ENCODE measurements around the gene MT3.

The MT3 gene

DNA sequence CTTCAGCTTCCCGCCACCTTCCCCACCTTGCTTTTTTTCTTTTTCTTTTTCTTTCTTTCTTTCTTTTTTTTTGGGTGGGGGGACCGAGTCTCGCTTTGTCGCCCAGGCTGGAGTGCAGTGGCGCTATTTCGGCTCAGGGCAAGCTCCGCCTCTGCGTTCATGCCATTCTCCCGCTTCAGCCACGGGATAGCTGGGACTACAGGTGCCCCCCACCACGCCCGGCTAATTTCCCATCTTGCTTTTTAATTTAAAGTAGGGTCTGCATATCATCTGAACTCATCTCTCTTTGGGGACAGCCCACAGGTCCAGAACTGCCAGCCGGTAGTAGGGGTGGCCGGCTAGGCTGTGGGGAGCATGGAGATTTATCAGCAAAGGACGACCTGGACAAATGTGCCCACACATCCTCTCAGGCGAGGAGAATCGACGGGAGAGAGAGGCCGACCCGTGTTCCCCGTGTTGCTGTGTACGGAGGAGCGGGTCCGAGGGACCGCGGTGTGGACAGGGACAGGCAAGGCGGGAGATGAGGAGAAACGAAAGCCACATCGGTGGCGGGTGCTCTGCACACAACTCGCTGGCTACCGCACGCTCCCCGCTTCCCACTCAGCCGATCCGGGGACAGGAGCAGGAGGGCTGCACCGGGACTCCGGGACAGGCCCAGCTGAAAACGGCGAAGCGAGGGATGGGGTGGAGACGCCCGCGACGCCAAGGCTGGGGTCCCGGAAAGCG, 45.5 kb downstream of the MT3 start:
- Histone ChIP-seq H3K27me3 (ENCODE audit: control insufficient read depth, low read length) (peaks cover 63% of the 10 kb centered on the region), H3K4me1 (ENCODE audit: control insufficient read depth, low read length) (no peaks in the 10 kb centered on the region), H3K9me3 (ENCODE audit: control insufficient read depth, insufficient read depth, low read length) (no peaks in the 10 kb centered on the region), H4K20me1 (ENCODE audit: control insufficient read depth, insufficient read depth, low read depth, low read length) (no peaks in the 10 kb centered on the region), H3K4me2 (ENCODE audit: low read length) (no peak overlapping the region), H3K36me3 (ENCODE audit: control insufficient read depth, low read length) (no peaks in the 10 kb centered on the region), H3K4me3 (ENCODE audit: low read length) (no peak overlapping the region), H3F3A (ENCODE audit: control insufficient read depth, insufficient read depth) (no peaks in the 10 kb centered on the region), H3K79me2 (ENCODE audit: control insufficient read depth, low read length) (no peaks in the 10 kb centered on the region), H3K27ac (ENCODE audit: low read depth, low read length) (no peak overlapping the region), H3K9me2 (replicated peaks; ENCODE audit: control insufficient read depth, low read length) (no peaks in the 10 kb centered on the region)
- TF ChIP-seq EZH2phosphoT487 (IDR thresholded peaks at IDR 0.05; ENCODE audit: borderline replicate concordance, low read length) = no peak
- TF ChIP-seq, protein P1, sequence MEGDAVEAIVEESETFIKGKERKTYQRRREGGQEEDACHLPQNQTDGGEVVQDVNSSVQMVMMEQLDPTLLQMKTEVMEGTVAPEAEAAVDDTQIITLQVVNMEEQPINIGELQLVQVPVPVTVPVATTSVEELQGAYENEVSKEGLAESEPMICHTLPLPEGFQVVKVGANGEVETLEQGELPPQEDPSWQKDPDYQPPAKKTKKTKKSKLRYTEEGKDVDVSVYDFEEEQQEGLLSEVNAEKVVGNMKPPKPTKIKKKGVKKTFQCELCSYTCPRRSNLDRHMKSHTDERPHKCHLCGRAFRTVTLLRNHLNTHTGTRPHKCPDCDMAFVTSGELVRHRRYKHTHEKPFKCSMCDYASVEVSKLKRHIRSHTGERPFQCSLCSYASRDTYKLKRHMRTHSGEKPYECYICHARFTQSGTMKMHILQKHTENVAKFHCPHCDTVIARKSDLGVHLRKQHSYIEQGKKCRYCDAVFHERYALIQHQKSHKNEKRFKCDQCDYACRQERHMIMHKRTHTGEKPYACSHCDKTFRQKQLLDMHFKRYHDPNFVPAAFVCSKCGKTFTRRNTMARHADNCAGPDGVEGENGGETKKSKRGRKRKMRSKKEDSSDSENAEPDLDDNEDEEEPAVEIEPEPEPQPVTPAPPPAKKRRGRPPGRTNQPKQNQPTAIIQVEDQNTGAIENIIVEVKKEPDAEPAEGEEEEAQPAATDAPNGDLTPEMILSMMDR (IDR thresholded peaks at IDR 0.05; ENCODE audit: low read depth, low read length, poor library complexity, severe bottlenecking) = no peak

DNA sequence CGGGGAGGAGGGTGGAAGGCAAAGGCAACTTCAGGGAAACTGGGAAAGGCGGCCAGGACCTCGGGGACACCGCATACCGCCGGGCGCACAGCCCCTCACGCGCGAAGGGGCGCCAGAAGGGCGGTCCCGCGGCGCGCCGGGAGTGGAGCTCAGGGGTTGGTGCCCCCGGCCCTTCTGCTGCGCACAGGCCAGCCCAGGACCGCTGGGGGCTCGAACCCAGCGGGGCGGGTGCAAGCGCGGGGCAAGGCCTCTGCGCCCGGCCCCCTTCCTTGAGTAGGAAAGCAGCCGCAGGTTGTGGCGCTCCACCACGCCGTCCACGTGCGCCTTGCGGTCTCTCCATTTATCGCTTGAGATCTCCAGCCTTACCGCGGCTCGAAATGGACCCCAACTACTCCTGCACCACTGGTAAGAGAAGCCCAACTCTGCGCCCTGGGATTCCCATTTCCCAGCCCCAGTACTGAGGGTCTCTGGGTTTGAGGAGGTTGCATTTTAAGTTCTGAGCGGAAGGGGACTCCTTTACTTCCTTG, 46.2 kb downstream of the MT3 start:
- TF ChIP-seq, protein P1 (IDR thresholded peaks at IDR 0.05; ENCODE audit: low read depth, low read length, poor library complexity, severe bottlenecking) = no peak
- no peak for TF ChIP-seq EZH2phosphoT487 (IDR thresholded peaks at IDR 0.05; ENCODE audit: borderline replicate concordance, low read length)
- Histone ChIP-seq H3K9me3 (ENCODE audit: control insufficient read depth, insufficient read depth, low read length) (no peaks in the 10 kb centered on the region), H3K4me1 (ENCODE audit: control insufficient read depth, low read length) (no peaks in the 10 kb centered on the region), H3K27ac (ENCODE audit: low read depth, low read length) (no peak overlapping the region), H3K4me2 (ENCODE audit: low read length) (no peak overlapping the region), H3K36me3 (ENCODE audit: control insufficient read depth, low read length) (no peaks in the 10 kb centered on the region), H4K20me1 (ENCODE audit: control insufficient read depth, insufficient read depth, low read depth, low read length) (no peaks in the 10 kb centered on the region), H3K9me2 (replicated peaks; ENCODE audit: control insufficient read depth, low read length) (no peaks in the 10 kb centered on the region), H3F3A (ENCODE audit: control insufficient read depth, insufficient read depth) (no peaks in the 10 kb centered on the region), H3K4me3 (ENCODE audit: low read length) (no peak overlapping the region), H3K79me2 (ENCODE audit: control insufficient read depth, low read length) (no peaks in the 10 kb centered on the region), H3K27me3 (ENCODE audit: control insufficient read depth, low read length) (peaks cover 64% of the 10 kb centered on the region)

DNA sequence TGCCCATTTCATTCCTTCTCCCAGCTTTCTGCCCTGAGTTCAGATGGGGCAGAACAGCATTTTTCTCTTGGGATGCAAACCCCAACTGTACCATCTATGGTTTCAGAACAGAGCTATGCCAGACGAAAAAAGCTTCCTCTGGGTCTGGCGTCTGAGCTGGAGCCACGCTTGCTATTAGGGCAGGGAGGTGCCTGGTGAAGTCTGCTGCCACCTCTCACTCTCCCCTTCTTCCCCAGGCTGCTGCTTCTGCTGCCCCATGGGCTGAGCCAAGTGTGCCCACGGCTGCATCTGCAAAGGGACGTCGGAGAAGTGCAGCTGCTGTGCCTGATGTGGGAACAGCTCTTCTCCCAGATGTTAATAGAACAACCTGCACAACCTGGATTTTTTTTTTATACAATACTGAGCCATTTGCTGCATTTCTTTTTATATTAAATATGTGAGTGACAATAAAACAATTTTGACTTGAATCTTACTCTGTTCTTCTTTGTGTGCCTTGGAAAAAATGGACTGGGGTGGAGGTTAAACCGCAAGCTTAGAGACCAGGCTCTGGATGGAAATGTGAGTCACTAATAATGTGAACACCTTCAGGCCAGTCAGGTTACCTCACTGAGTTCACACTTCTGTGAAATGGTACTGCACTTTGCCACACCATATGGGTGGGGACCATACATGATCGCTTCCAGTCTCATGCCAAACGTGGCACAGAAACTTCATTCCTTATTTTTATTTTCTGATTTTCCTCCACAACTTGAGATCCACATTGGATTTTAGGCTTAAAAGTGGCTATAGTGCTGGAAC, 47.5 kb downstream of the MT3 start:
- H3K4me2 ChIP-seq (ENCODE audit: low read length) = no peak overlapping the region
- no peaks in the 10 kb centered on the region for H3F3A ChIP-seq (ENCODE audit: control insufficient read depth, insufficient read depth)
- peaks cover 69% of the 10 kb centered on the region for H3K27me3 ChIP-seq (ENCODE audit: control insufficient read depth, low read length)
- H4K20me1 ChIP-seq (ENCODE audit: control insufficient read depth, insufficient read depth, low read depth, low read length) = no peaks in the 10 kb centered on the region
- H3K79me2 ChIP-seq (ENCODE audit: control insufficient read depth, low read length) = no peaks in the 10 kb centered on the region
- no peaks in the 10 kb centered on the region for H3K36me3 ChIP-seq (ENCODE audit: control insufficient read depth, low read length)
- no peaks in the 10 kb centered on the region for H3K9me3 ChIP-seq (ENCODE audit: control insufficient read depth, insufficient read depth, low read length)
- H3K9me2 ChIP-seq (replicated peaks; ENCODE audit: control insufficient read depth, low read length) = no peaks in the 10 kb centered on the region
- H3K27ac ChIP-seq (ENCODE audit: low read depth, low read length) = no peak overlapping the region
- no peaks in the 10 kb centered on the region for H3K4me1 ChIP-seq (ENCODE audit: control insufficient read depth, low read length)
- TF ChIP-seq EZH2phosphoT487 (IDR thresholded peaks at IDR 0.05; ENCODE audit: borderline replicate concordance, low read length) = no peak
- TF ChIP-seq, protein P1 (IDR thresholded peaks at IDR 0.05; ENCODE audit: low read depth, low read length, poor library complexity, severe bottlenecking) = no peak
- H3K4me3 ChIP-seq (ENCODE audit: low read length) = no peak overlapping the region

Measured in DOHH2 (cell line).